Measurements from ENCODE around the gene PCDH9.
"Not testable (repeated sequence)": the region's sequence is repeated elsewhere in the genome, so short reads cannot be mapped to it uniquely, and the experiment has no call there.

The PCDH9 gene

DNA sequence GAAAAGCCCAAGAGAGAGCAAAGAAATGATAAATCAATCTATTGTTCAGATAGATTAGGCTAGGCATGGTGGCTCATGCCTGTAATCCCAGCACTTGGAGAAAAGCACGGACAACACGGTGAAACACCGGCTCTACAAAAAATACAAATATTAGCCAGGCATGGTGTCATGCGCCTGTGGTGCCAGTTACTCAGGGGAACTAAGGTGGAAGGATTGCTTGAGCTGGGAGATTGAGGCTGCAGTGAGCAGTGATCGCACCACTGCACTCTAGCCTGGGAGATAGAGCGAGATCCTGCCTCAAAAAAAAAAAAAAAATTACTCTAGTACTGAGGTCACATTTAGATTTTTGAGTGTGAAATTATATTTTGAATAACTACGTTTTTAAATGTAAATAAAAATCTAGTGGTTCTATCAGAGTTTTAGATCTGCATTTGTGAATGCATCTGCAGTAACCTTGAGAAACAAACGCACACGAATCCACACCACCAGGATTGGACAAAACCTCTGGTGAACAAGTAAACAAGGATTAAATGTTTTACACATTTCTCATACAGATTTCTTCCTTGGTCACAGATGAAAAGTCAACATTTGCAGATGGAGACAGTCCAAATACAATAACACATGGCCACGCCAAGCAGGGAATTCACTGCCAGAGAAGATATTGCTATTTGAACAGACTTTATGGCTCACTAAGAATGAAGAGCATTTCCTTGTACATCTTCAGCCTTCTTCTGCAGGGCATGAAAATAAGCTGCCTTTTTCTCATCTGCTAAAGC, 917.6 kb downstream of the PCDH9 start:
- no peak for DNase-seq

- no peak for DNase-seq
Observed at GRCh38 chr13:66305961-66306617, 924.0 kb downstream of the PCDH9 start.

DNA sequence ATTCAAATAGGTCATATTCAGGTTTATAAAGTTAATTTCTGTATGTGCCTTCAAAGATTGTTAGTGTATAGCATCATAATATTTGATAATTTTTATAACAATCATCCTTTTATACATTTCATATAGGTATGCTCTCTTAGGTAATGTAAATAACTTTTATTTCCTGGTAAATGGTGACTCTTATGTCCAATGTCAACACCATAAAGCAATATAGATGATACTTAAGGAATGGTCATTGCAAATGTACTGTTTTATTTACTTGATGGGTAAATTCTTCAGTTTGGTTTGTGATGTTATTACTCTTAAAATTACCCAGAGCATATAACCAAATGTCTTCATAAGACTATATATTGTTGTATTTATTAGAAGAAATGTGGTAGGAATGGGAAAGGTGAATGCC, 928.7 kb downstream of the PCDH9 start:
- DNase-seq: no peak

- no peak for DNase-seq
Observed at GRCh38 chr13:66301006-66301405, 929.1 kb downstream of the PCDH9 start.

- DNase-seq: no peak
Observed at GRCh38 chr13:66296875-66297274, 933.3 kb downstream of the PCDH9 start.

- no peak for DNase-seq
Observed at GRCh38 chr13:66296328-66296727, 933.8 kb downstream of the PCDH9 start.

DNA sequence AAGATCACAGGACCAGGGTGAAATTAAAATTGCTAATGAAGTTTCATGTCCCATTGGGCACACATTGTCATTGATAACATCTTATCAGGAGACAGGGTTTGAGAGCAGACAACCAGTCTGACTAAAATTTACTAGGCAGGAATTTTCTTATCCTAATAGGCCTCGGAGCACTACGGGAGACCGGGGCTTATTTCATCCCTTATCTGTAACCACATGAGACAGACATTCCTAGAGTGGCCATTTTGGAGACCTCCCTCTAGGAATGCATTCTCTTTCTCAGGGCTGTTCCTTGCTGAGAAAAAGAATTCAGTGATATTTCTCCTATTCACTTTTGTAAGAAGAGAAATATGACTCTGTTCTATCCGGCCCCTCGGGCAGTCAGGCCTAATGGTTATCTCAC, 943.3 kb downstream of the PCDH9 start:
- not testable (repeated sequence) for DNase-seq

- DNase-seq: no peak
Observed at GRCh38 chr13:66275416-66275815, 954.7 kb downstream of the PCDH9 start.

DNA sequence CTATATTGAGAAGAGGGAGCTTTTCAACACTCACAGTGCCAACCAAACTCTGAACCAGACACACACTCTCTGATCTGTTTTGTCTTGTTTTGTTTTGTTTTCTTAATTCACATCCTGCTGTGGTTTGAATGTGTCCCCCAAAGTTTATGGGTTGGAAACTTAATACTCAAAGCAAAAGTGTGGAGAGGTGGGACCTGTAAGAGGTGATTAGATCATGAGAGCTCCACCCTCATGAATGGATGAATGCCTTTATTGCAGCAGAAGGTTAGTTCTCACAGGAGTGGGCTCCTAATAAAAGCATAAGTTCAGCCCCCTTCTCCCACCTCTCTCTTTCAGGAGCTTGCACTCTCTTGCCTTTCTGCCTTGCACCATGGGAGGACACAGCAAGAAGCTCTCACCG, 957.1 kb downstream of the PCDH9 start:
- DNase-seq: no peak

DNA sequence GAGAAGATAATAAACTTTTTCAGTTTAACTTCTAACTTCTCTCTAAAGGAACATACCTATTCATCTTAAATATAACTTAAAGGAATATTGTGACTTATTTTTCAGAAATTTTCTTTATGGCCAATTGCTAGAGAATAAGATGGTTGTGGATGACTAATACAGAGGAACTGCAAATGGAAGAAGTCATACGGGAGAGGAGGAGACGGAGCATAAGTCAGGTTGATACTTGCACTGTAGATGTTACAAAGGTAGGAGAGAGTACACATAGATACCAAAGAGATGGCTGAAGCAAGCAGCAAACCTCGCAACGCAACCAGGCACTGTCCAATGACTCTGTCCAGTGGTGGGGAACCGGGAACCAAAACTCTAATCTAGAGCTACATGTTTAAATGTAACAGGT, 963.4 kb downstream of the PCDH9 start:
- no peak for DNase-seq

- no peak for DNase-seq
Observed at GRCh38 chr13:66266348-66266747, 963.8 kb downstream of the PCDH9 start.

DNA sequence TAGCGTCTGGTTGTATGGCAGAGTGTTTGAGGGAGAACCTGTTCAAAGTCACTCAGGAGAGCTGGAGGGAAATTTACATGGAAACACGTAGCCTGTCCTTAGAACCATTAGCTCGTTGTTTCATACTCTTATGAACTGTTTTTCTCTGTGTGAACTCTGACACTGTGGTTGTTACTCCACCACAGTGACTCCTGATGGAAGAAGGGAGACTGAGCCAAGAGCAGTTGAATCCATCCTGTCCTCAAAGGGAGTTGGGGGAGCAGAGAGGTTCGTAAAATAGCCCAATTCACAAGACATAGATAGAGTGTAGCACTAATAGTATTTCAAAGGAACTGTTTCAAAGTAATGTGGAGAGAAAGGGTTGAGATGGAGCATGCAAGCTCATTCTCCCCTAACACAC, 964.8 kb downstream of the PCDH9 start:
- DNase-seq: no peak

DNA sequence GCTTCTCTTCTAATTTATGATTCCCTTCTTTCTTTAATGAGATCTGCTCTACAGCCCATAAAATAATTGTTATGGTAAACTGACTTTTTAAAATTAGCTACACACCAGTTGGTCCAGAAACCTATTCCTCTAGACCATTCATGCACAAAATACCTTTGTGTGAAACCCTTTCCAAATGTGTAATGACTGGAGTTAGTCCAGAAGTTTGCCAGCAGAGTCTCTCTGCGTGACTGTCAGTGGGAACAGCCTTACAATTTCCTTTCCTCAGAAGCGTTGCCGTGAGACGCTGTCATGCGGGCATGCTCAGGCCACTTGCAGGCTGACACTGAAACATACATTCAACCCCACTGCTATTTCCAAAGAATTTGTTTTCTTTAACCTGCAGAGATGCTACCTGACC, 965.2 kb downstream of the PCDH9 start:
- DNase-seq: no peak

GRCh38 chr13:66262330-66262729, 967.8 kb downstream of the PCDH9 start:
- no peak for DNase-seq

DNA sequence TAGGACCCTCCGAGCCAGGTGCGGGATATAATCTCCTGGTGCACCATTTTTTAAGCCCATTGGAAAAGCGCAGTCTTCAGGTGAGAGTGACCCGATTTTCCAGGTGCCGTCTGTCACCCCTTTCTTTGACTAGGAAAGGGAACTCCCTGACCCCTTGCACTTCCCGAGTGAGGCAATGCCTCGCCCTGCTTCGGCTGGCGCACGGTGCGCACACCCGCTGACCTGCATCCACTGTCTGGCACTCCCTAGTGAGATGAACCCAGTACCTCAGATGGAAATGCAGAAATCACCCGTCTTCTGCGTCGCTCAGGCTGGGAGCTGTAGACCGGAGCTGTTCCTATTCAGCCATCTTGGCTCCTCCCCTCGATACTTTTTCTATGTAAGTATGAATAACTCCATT, 970.7 kb downstream of the PCDH9 start:
- not testable (repeated sequence) for DNase-seq

Measured in NCI-H510A (cell line).